Stimulated activated CD4-positive, alpha-beta T cell treated with anti-CD3 and anti-CD28 coated beads, TNF-alpha, amount 100 ng/mL, for 1 hour (primary cell): Measurements from ENCODE around the gene NTF4.
A peak's percentile ranks its signal among the peaks of the same experiment; 100 is the strongest.
"Not testable (repeated sequence)": the region's sequence is repeated elsewhere in the genome, so short reads cannot be mapped to it uniquely, and the experiment has no call there.

Experiments used
- DNase-seq, 3 donors: peaks; one replicate each; pipeline ENCODE4 v3.0.0-alpha.2; 2020; ENCODE audit warnings: low read depth in 3 of 3, low spot score in 1 of 3

Gene NTF4

GRCh38 chr19:49024233-49024632 lies 40.4 kb downstream of the NTF4 start, which contains the start of gene CGB3:
CGB3 (minus strand) TSS chr19:49024333; CDS start chr19:49023971, 362 bp downstream.
- not testable (repeated sequence) for DNase-seq

- no peak for DNase-seq
Measured at GRCh38 chr19:49022116-49022515, 42.5 kb downstream of the NTF4 start.

DNA sequence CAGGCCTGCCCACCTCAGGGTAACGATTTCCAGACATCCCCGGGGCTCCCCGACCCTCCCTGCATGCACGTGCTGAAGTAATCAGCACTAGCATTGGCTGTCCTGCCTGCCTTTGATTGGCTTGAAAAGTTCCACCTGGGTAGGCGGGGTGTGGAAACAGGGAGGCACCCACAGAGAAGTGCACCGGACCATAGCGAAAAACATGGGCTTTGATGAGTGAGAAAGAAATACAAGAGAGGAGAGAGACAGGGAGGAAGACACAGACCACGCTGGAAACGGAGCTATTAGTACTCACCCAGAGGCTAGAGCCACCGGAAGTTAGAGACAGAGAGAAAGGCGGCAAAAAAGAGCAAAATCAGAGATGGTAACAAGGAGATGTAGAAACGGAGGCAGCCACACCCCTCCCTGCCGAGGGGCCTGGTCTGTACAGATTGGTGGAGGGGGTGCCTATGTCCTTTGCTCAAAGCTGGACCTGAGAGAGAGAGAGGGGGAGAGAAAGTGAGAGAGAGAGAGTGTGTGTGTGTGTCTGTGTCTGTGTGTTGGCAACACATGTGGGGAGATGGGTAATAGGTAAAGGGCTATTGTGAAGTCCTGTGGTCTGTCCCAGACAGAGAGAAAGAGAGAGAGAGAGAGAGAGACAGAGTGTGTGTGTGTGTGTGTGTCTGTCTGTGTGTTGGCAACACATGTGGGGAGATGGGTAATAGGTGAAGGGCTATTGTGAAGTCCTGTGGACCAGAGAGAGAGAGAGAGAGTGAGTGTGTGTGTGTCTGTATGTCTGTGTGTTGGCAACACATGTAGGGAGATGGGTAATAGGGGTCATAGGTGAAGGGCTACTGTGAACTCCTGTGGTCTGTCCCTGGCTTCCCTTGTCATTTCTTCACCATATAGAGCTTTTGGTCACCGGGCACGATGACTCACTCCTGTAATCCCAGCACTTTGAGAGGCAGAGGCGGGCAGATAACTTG lies 43.4 kb downstream of the NTF4 start:
- no peak for DNase-seq

DNA sequence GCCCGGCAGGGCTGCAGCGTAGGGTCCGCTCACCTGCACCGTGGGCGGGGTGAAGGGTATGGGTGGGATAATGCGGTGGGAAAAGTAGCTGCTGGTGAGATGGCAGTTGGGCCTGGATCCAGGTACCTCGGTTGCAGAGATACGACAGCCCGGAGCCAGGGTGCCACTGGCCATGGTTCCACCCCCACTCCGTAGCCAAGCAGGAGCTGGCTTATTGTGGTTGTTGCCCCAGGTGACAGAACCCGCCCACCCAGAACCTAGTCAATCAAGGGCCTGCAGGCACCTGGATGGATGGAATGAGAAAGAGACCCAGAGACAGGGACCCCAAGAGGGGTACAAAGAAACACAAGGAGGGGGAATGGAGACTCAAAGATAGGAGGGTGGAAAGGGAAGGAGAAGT lies 44.3 kb downstream of the NTF4 start:
- DNase-seq: no peak

- peak in 2 of 3 donors; percentile 33 to 58 for DNase-seq
Measured at GRCh38 chr19:49019242-49019932, 45.2 kb downstream of the NTF4 start.

DNA sequence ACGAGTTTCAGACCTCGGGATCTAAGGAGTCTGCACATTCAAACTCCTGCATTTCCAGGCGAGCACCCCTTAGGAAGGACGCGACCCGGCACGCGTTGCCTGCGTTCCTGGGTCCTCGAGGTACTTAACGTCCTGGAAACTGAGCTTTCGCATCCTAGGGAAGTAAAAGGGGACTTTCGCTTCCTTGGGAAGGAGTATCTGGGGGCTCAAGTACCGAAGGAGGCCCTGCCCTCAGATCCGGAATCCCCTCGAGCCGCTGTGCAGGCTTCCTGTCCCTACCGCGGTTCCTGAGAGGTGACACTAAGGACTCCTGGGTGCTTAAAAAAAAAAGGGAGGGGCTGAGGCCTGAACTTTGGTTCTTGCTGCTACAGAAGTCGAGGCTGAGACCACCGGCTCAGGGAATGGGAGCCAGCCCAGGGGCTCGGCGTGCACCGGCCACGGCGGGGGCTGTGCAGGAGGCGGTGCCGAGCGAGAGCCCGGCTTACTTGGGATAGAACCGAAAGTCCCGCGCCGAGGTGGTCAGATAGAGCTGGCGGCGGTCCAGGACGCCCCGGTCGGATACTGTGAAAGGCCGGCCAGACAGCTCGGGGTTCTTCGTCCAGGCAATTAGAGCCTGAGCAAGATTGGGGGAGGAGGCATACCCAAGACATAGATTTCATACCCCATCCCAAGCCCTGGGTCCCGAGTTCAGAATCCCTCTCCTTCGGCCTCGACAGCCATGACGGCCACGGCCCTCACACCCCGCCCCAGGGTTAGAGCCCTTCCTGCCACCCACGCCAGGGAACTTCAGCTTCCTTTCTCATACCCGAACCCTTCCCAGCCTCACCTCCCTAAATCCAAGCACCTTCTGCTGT lies 46.0 kb downstream of the NTF4 start:
- DNase-seq: not testable (repeated sequence)

DNA sequence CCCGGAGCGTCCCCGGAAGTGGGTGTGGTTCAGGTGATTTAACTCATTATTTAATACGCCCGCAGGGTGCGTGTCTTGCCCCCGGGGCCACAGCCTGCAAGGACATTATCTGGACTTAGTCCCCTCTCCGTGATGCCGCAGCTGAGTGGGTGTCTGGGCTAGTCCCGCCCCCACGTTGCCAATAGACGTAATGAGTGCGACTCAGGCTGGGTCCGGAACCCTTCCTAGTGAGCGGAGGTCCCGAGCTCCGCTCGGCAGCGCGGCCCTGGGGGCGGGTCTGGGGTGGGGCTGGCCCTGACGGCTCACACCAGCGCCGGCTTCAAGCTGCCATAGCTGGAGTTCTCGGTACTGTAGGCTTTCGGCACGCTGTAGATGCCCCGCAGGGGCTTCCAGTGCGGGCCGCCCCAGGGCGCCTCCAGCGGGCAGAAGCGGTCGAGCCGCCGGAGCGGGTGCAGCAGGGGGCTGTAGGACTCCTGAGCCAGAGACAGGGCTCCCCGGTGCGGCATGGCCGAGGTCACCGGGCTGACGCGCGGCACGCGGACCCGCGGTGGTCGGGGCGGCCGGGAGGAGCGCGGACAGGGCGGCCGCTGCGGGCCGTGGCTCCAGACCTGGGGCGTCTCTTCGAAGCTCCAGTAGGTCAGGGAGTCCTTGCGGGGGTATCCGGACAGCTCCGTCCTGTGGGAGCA lies 46.8 kb downstream of the NTF4 start:
- DNase-seq: peak; percentile 13 to 53 (median 41)

DNA sequence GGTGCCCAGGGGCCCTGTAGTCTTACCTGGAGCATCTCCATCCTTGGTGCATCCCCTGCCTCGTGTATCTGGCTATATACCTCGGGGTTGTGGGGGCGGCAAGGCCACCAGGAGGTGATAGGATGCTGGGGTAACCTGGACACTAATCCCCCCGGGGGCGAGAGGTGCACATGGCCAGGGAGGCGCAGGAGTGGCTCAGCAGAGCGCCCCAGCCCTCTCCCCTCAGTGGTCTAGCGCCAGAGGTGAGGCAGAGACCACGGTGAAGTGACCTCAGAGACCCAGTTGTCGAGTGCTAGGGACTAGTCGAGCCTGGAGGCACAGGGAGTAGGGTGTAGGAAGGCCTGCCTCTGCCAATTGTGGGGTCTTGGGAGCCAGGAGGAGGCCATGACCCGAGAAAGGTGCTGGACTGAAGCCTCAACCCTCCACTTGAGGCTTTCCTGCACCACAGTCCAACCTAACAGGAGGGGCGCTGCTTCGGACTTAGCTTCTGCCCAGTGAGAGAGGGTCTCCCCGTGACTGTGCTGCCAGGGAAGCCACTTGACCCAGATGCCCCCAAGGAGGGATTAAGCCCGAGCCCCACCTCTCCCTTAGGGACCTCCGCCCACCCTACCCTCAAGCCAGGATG lies 47.5 kb downstream of the NTF4 start, which contains the start of gene LHB:
LHB (minus strand) TSS at position 51 of the 625 bp plus-strand sequence; CDS start at position 41, 10 bp downstream.
- DNase-seq: no peak

DNA sequence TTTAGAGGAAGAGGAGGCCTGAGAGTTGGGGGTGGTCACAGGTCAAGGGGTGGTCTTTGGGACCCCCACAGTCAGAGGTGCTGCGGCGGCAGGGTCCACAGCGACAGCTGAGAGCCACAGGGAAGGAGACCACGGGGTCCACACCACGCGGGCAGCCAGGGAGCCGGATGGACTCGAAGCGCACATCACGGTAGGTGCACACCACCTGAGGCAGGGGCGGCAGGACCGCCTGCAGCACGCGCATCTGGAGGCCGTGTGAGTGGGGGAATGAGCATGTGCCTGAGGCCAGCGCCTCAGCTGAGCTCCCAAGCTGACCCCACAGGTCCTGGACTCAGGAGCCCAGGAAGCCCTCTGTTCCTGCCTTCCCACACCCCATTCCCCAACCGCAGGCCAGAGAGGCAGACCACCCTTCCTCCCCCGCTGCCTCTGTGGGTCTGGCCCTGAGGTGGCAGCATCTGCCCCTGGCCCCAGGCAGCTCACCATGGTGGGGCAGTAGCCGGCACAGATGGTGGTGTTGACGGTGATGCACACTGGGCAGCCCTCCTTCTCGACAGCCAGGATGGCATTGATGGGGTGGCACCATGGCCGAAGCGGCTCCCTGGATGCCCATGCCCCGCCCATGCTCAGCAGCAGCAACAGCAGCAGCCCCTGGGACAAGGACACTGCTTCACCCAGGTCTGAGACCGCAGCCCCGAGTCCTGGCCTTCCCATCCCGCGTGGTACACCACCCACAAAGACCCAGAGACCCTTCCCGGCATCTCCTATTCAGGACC lies 48.4 kb downstream of the NTF4 start:
- no peak for DNase-seq

DNA sequence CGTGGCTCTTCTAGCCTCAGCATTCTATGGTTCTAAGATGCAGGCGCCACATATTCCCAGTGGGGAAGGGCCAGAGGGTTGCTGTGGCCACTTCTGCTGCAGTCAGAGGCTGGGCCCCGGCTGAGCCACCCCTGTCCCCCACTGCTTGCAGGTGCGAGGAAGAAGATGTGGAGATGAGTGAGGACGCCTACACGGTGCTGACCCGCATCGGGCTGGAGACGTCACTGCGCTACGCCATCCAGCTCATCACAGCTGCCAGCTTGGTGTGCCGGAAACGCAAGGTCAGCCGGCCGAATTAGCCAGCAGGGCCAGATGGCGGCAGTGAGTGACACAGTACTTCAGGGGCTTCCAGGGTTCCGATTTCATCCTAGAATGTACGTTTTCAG lies 49.8 kb downstream of the NTF4 start:
- DNase-seq: no peak

DNA sequence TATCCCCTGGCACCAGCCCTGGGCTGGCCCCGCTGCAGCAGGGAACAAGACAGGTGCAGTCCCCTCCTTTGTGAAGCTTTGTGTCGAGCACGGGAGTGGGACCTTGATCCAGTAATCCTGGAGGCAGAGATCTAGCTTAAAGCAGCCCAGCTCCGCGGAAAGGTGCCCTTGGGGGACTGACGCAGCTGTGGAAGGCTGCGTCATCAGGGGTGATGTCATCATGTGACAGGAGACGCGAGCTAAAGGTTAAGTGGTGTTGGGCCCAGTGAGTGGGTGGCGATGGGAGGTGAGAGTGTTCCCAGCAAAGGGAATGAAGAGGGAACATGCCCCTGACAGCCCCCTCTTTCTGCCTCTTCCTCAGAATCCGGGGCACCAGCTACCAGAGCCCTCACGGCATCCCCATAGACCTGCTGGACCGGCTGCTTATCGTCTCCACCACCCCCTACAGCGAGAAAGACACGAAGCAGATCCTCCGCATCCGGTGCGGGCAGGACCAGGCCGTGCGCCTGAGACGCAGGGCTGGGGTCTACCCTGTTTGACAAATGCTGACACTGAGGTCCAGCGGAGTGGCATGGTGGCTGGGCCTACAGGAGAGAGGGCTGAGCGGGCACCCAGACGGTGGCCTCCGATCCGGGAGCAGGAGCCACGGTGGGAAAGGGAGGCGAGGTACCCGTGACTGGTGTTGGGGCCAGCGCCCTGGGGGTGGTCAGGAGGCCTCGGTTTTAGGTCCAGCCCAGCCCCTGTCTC lies 50.3 kb downstream of the NTF4 start:
- no peak for DNase-seq

GRCh38 chr19:49011194-49011593 lies 53.4 kb downstream of the NTF4 start:
- no peak for DNase-seq
